B cell (primary cell): ENCODE data around the gene JMJD6. TPM values are rescaled to one million over a fixed set of nuclear protein-coding genes. Genes with fewer than 3 reads are reported as not detected.
A peak's percentile ranks its signal among the peaks of the same experiment; 100 is the strongest.

Source experiments
- ATAC-seq: fragments of 200-7000 bp; cut with Tn5 transposase; one replicate; pipeline ENCODE4 v1.10.0; 2021; ENCODE audit warnings: low read depth, mild to moderate bottlenecking, moderate number of reproducible peaks, moderate library complexity
- CTCF ChIA-PET: fragments of 350-600 bp; sonication (Branson Sonifier 250); formaldehyde crosslinking; loops from one replicate; lab custom pipeline; 2021; ENCODE audit warnings: antibody characterized with exemption, inconsistent platforms; lab: Charles Lee
- POLR2A ChIA-PET: fragments of 350-600 bp; sonication (Branson Sonifier 250); formaldehyde crosslinking; loops from one replicate; lab custom pipeline; 2021; ENCODE audit warnings: antibody characterized with exemption; lab: Charles Lee
- DNase-seq: peaks from one replicate; pipeline ENCODE4 v3.0.0; 2013
- H2AFZ ChIP-seq: 2 replicates; pipeline ENCODE4 v1.6.1; 2012; ENCODE audit warnings: mild to moderate bottlenecking, low read depth, low read length; ENCODE audit not compliant: insufficient read depth, poor library complexity, severe bottlenecking
- H3K27ac ChIP-seq, 2 donors: 1 replicate in 1 of 2; 2 replicates in 1 of 2; pipeline ENCODE4 v1.5.1; 2012 to 2013; ENCODE audit warnings: low read length in 2 of 2, mild to moderate bottlenecking in 2 of 2, moderate library complexity in 1 of 2
- H3K27me3 ChIP-seq, 4 experiments: fragments of 200-600 bp in 1 of 4; sonication (generic) in 1 of 4; replicated peaks in 1 of 4; 1 replicate in 2 of 4; 2 replicates in 2 of 4; pipeline versions ENCODE4 v1.6.1 to v1.7.0; 2013 to 2016; ENCODE audit warnings: low read length in 3 of 4, mild to moderate bottlenecking in 2 of 4, mixed read lengths in 1 of 4, moderate library complexity in 1 of 4; ENCODE audit not compliant: insufficient read depth in 4 of 4, control insufficient read depth in 3 of 4; ENCODE audit errors: control extremely low read depth in 1 of 4
- H3K36me3 ChIP-seq, 2 experiments: replicated peaks in 1 of 2; 1 replicate in 1 of 2; 2 replicates in 1 of 2; pipeline versions ENCODE4 v1.6.1 to v1.7.1; 2013; ENCODE audit warnings: low read length in 1 of 2; ENCODE audit not compliant: insufficient read depth in 2 of 2, control insufficient read depth in 1 of 2; ENCODE audit errors: control extremely low read depth in 1 of 2, extremely low read depth in 1 of 2
- H3K4me1 ChIP-seq, 2 donors: fragments of 200-600 bp in 1 of 2; sonication (generic) in 1 of 2; 1 replicate in 1 of 2; 2 replicates in 1 of 2; pipeline versions ENCODE4 v1.5.1 to v1.6.1; 2013 to 2017; ENCODE audit warnings: low read length in 2 of 2; ENCODE audit not compliant: control insufficient read depth in 2 of 2, insufficient read depth in 2 of 2
- H3K4me2 ChIP-seq: replicated peaks from 2 replicates; pipeline ENCODE3; 2012; ENCODE audit warnings: mild to moderate bottlenecking, low read depth, low read length; ENCODE audit not compliant: poor library complexity, severe bottlenecking
- H3K4me3 ChIP-seq, 5 experiments: fragments of 200-600 bp in 1 of 5; sonication (generic) in 1 of 5; 1 replicate in 3 of 5; 2 replicates in 2 of 5; pipeline versions ENCODE4 v1.5.1 to v1.7.0; 2011 to 2016; ENCODE audit warnings: low read length in 4 of 5, mild to moderate bottlenecking in 4 of 5, low read depth in 2 of 5, control low read depth in 1 of 5, moderate library complexity in 1 of 5; ENCODE audit not compliant: insufficient read depth in 1 of 5; ENCODE audit errors: control extremely low read depth in 1 of 5, extremely low read depth in 1 of 5
- H3K79me2 ChIP-seq: fragments of 200-600 bp; sonication (generic); one replicate; pipeline ENCODE4 v1.6.0; 2016; ENCODE audit warnings: low read length; ENCODE audit not compliant: control insufficient read depth, insufficient read depth
- H3K9ac ChIP-seq: fragments of 200-600 bp; sonication (generic); 2 replicates; pipeline ENCODE4 v1.6.1; 2017; ENCODE audit warnings: mild to moderate bottlenecking, low read length, moderate library complexity
- H3K9me3 ChIP-seq, 3 donors: one replicate each; pipeline versions ENCODE4 v1.6.1 to v1.7.1; 2013; ENCODE audit warnings: low read length in 2 of 3; ENCODE audit not compliant: control insufficient read depth in 2 of 3, insufficient read depth in 1 of 3; ENCODE audit errors: control extremely low read depth in 1 of 3
- H4K20me1 ChIP-seq: 2 replicates; pipeline ENCODE4 v1.6.0; 2012; ENCODE audit warnings: mild to moderate bottlenecking, low read length; ENCODE audit not compliant: insufficient read depth, control insufficient read depth, poor library complexity, severe bottlenecking
- H3K27ac Mint-ChIP-seq: one replicate; pipeline ENCODE4 v1.8.0; 2021; ENCODE audit warnings: mixed read lengths
- H3K27me3 Mint-ChIP-seq: one replicate; pipeline ENCODE4 v1.8.0; 2021; ENCODE audit warnings: mixed read lengths
- H3K4me1 Mint-ChIP-seq: one replicate; pipeline ENCODE4 v1.8.0; 2021; ENCODE audit warnings: mixed read lengths
- H3K4me3 Mint-ChIP-seq: one replicate; pipeline ENCODE4 v1.8.0; 2021; ENCODE audit warnings: mixed read lengths
- H3K9me3 Mint-ChIP-seq: one replicate; pipeline ENCODE4 v1.8.0; 2022; ENCODE audit warnings: mixed read lengths; ENCODE audit not compliant: insufficient read depth
- CTCF ChIP-seq: fragments of 200-600 bp; IDR thresholded peaks from one replicate; pipeline ENCODE4 v1.8.0; 2022; ENCODE audit warnings: antibody characterized with exemption, mild to moderate bottlenecking
- EZH2 ChIP-seq: IDR thresholded peaks from 2 replicates; pipeline ENCODE4 v1.6.1; 2012; ENCODE audit warnings: borderline replicate concordance, low read depth, mild to moderate bottlenecking, moderate library complexity, low read length; ENCODE audit not compliant: insufficient read depth, poor library complexity, severe bottlenecking
- WGBS: methylation state at CpG from one replicate; pipeline ENCODE4 v1.1.5; 2013; ENCODE audit warnings: missing lambda C conversion rate; ENCODE audit not compliant: insufficient coverage; 5-methylcytosine and 5-hydroxymethylcytosine counted together
- intact Hi-C: fragments of 100-400 bp; cut with micrococcal nuclease; formaldehyde crosslinking; loops from one replicate; pipeline ENCODE4 v1.10.0; 2022
- polyA plus RNA-seq: library from polyadenylated mRNA; depleted of rRNA; stranded (reverse); fragments of >200 nt; gene quantifications from 2 replicates; pipeline ENCODE4 v1.2.3, GENCODE V29; 2012
- total RNA-seq, 2 donors: library from RNA; stranded (reverse); fragments of 120-200 nt in 1 of 2; gene quantifications; 1 replicate in 1 of 2; 2 replicates in 1 of 2; pipeline versions ENCODE4 v1.2.3 to v1.2.4, GENCODE V29; 2013 to 2022

Gene JMJD6
- total and polyA plus RNA-seq, 2 donors (not counting 1 experiment from before 2014, with no cell fraction given) = 38.2 to 45.0 TPM

DNA sequence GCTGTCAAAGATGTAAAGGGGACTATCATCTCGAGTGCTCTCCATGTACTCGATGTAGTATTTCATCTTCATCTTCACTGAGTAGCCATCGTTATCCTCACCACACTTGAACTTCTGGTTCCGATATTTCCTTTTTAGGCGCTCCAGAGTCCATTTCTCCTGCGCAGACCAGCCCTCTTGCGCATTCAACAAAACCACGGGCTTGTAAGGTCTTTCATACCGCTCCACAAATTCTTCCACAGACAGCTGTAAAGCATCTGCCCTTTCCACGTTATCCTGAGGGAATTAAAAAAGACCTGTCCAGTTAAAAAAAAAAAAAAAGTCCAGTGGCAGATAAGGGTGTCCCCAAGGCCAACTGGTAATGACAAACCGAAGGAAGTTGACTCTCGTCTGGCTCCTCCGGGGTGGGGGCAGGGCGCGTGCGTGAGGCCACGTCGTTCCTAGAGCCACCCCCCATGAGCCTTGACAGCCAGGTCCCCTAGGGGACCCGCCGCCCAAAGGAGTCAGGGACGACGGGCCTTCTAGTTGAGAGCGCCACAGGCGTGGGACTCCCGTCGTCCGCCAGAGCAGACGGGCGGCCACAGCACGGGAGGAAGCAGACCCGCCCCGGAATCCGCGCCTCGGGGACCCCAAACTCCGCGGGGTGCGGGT, 701 bp downstream of the JMJD6 start:
- Histone ChIP-seq H4K20me1 (peaks cover 39% of the 10 kb centered on the region), H3K27me3 (no peaks in the 10 kb centered on the region), H3K27ac (peak overlapping the region; percentile 98 to 99), H3K9ac (peak overlapping the region; percentile 99), H2AFZ (peak overlapping the region; percentile 77), H3K36me3 (peaks cover 3 to 42% of the 10 kb centered on the region in 2 experiments), H3K79me2 (peaks cover 71% of the 10 kb centered on the region), H3K4me1 (peaks cover 27 to 47% of the 10 kb centered on the region in 2 donors), H3K9me3 (no peaks in the 10 kb centered on the region), H3K4me2 (peak overlapping the region; percentile 95), H3K4me3 (peak overlapping the region; percentile 67 to 92 (median 84))
- peak overlapping the region; percentile 99 for H3K27ac Mint-ChIP-seq
- ATAC-seq (peak; percentile 9), DNase-seq (peak; percentile 79)
- H3K27me3 Mint-ChIP-seq = no peaks in the 10 kb centered on the region
- H3K4me1 Mint-ChIP-seq = peaks cover 47% of the 10 kb centered on the region
- H3K9me3 Mint-ChIP-seq = no peaks in the 10 kb centered on the region
- WGBS = 11% methylated on average over 38 of the region's 38 CpGs
- ChIA-PET POLR2A (interaction anchor here (0.6 to 5.6 kb wide), 4 partner anchors 11 to 737 kb away, joined by 3 to 75 read pairs (median 4); partner anchors contain the start of genes MFSD11 and SRSF2), CTCF (interaction anchor here (0.7 to 6.3 kb wide), 8 partner anchors 9 to 706 kb away, joined by 3 to 56 read pairs (median 4); partner anchors contain the start of genes MFSD11 and SRSF2)
- TF ChIP-seq CTCF (no peak), EZH2 (no peak)
- peak overlapping the region; percentile 99 for H3K4me3 Mint-ChIP-seq
- intact Hi-C loops = loop anchor here (1.0 to 5.0 kb wide), 7 partner anchors 10 to 941 kb away; partner anchors contain the start of genes MXRA7, SRSF2, UBE2O and UNK

DNA sequence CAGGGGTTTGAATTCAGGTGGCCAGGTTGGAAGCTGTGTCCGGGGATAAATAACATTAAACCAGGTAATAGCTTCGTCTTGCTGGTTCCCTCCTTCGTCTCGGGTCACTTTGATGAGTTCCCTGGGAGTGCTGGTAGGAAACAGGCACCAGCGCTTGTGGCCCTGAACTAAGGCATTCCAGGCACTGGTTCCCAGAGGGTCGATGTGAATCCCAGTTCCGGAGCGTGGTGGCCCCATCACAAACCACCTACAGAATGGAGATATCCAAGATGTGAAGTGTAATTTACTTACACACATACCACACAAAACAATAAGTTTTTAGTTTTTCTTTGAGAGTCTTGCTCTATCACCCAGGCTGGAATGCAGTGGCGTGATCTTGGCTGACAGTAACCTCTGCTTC, 2.6 kb downstream of the JMJD6 start:
- Histone ChIP-seq H3K9me3 (no peaks in the 10 kb centered on the region), H3K4me2 (no peak overlapping the region), H3K4me1 (peaks cover 23 to 31% of the 10 kb centered on the region in 2 donors), H3K9ac (no peak overlapping the region), H2AFZ (no peak overlapping the region), H3K79me2 (peaks cover 52% of the 10 kb centered on the region), H4K20me1 (peaks cover 38% of the 10 kb centered on the region), H3K36me3 (peaks cover 6 to 49% of the 10 kb centered on the region in 2 experiments), H3K27ac (no peak overlapping the region), H3K27me3 (no peaks in the 10 kb centered on the region), H3K4me3 (no peak overlapping the region)
- ChIA-PET POLR2A (interaction anchor here (5.6 kb wide), 1 partner anchor 13 kb away, joined by 75 read pairs; the partner anchor contains the start of genes MFSD11 and SRSF2), CTCF (interaction anchor here (1.0 to 6.3 kb wide), 2 partner anchors 10 to 11 kb away, joined by 5 to 56 read pairs; no protein-coding TSS in a partner anchor)
- no peak for ATAC-seq
- Mint-ChIP-seq H3K4me3 (no peak overlapping the region), H3K27ac (no peak overlapping the region), H3K9me3 (no peaks in the 10 kb centered on the region), H3K4me1 (peaks cover 36% of the 10 kb centered on the region), H3K27me3 (no peaks in the 10 kb centered on the region)
- no peak for DNase-seq
- TF ChIP-seq CTCF = no peak
- no peak for TF ChIP-seq EZH2
- intact Hi-C loops = no loop called here
- WGBS = 100% methylated on average over 6 of the region's 9 CpGs
